GM12801 (cell line): ENCODE data around the gene RAB31.

Experiments used
- CTCF ChIP-seq: IDR thresholded peaks from one replicate; pipeline ENCODE4 v1.5.1; 2011; ENCODE audit warnings: control low read depth; ENCODE audit not compliant: insufficient read length; ENCODE audit errors: extremely low read depth

Gene RAB31

DNA sequence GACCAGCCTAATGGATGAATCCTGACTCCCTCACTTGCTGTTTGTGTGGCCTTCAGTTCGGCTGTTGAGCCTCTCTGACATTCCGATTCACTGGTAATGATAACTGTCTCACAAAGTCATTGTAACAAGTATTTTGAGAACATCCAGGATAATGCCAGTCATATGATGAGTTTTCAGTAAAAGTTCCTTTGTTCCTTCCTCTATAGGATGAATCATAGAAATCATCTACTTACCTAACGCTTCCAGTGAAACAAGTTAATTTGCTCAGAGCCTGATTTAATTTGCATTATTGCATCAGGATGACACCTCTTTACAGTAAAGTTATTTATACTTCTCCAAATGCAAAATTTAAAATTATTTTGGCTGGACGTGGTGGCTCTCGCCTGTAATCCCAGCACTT lies 32.0 kb downstream of the RAB31 start:
- no peak for TF ChIP-seq CTCF

GRCh38 chr18:9741406-9741792 lies 33.3 kb downstream of the RAB31 start:
- no peak for TF ChIP-seq CTCF

- no peak for TF ChIP-seq CTCF
Measured at GRCh38 chr18:9741793-9742523, 33.9 kb downstream of the RAB31 start.

- no peak for TF ChIP-seq CTCF
Measured at GRCh38 chr18:9742524-9743131, 34.5 kb downstream of the RAB31 start.

DNA sequence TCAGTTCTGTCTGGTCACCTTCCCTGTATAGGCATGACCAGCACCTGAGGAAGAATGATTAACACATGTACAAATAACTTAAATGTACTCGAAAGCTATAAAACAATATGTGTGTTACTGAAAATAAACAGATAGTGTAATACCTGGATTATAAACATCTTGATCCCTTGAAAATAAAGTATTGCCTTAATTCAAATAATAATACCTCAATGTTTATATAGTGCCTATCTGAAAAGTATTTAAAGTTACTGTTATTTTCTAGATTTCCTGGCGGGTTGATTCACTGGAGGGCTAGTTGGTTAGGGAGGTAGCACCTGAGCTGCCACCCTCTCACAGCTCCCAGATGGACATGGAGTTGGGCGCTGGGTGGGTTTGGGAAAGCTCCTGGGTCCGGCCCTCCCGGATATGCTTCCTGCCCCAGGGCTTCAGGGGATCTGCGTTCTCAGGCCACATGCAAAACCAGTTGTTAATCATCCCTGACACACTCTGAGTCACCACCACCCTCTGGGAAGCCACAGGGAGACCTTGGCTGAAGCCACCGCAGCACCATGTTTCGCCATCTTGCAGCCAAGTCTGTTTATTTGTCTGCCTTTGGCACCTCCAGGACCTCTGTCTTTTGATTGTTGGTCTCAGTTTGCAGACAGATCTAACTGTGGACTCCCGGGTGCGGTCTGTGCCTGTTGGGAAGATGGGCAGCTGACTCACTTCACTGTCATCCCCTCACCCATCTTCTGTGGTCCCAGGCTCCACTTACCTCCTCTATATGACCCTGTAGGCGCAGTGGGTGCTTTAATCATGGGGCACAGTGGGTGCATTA lies 35.3 kb downstream of the RAB31 start:
- TF ChIP-seq CTCF: no peak

GRCh38 chr18:9746958-9747357 lies 38.9 kb downstream of the RAB31 start:
- TF ChIP-seq CTCF: no peak

DNA sequence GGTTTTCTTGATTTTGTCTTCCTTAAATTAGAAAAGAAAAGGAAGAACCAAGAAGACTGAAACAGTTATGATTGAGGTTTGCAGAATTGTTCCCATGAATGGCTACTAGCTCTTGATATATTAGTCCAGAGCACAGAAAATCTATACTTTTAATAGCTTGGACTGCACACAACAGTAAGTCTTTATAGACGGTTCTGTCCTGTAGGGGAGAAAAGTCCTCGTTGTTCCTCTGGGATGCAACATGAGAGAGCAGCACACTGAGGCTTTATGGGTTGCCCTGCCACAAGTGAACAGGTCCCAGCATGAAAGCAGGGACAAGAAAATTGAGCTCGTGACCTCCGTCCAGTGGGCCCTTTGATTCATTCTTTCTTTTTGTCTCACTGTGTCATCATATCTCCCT lies 41.5 kb downstream of the RAB31 start:
- no peak for TF ChIP-seq CTCF
